Cardiac septum (tissue), 1 donor: ENCODE data around the gene ELOB. TPM values are rescaled to one million over a fixed set of nuclear protein-coding genes. Genes with fewer than 3 reads are reported as not detected.

ENCODE experiments used
- DNase-seq: peaks from one replicate; pipeline ENCODE4 v3.0.0-alpha.2; 2020; ENCODE audit warnings: low spot score
- intact Hi-C: fragments of 100-400 bp; cut with DNase I; formaldehyde crosslinking; loops from one replicate; pipeline ENCODE4 v1.14.0; 2022
- total RNA-seq: library from RNA; stranded (reverse); fragmentation: NEBNext Ultra II Directional; extraction: Animal tissue kit (Norgen Biotek cat#: 25700); gene quantifications from one replicate; pipeline ENCODE4 v1.2.1, GENCODE V29; 2021
- donor health status: DM: no; HTN: no; CAD: no.

The ELOB gene
- total RNA-seq, 1 donor from 2014 or later, result 278 TPM

GRCh38 chr16:2813771-2814221 is 36.7 kb upstream of the ELOB start:
- intact Hi-C loops, result no loop called here
- peak; percentile 57 for DNase-seq

GRCh38 chr16:2811703-2812471 is 34.8 kb upstream of the ELOB start:
- intact Hi-C loops, result no loop called here
- no peak for DNase-seq

- intact Hi-C loops, result no loop called here
- no peak for DNase-seq
These were observed 33.6 kb upstream of the ELOB start for GRCh38 chr16:2810651-2811050.

- intact Hi-C loops, result no loop called here
These were observed 32.2 kb upstream of the ELOB start for GRCh38 chr16:2809149-2809760.

GRCh38 chr16:2808181-2808580 is 31.1 kb upstream of the ELOB start:
- no peak for DNase-seq
- intact Hi-C loops, result no loop called here

More at GRCh38 chr16:2809149-2809760, 32.2 kb upstream of the ELOB start:
- no peak for DNase-seq

- DNase-seq, result no peak
- intact Hi-C loops, result no loop called here
These were observed 29.2 kb upstream of the ELOB start for GRCh38 chr16:2806286-2806685.

- intact Hi-C loops, result no loop called here
- no peak for DNase-seq
These were observed 27.6 kb upstream of the ELOB start for GRCh38 chr16:2804728-2805127.

- DNase-seq, result no peak
- intact Hi-C loops, result no loop called here
These were observed 26.6 kb upstream of the ELOB start for GRCh38 chr16:2803545-2804195.

GRCh38 chr16:2799859-2800226 is 22.8 kb upstream of the ELOB start:
- intact Hi-C loops, result no loop called here
- no peak for DNase-seq

GRCh38 chr16:2799205-2799858 is 22.3 kb upstream of the ELOB start:
- no peak for DNase-seq
- intact Hi-C loops, result no loop called here

GRCh38 chr16:2798723-2799204 is 21.7 kb upstream of the ELOB start:
- intact Hi-C loops, result no loop called here
- peak; percentile 54 for DNase-seq

- intact Hi-C loops, result no loop called here
- DNase-seq, result no peak
These were observed 18.5 kb upstream of the ELOB start for GRCh38 chr16:2795395-2796143.

- intact Hi-C loops, result no loop called here
These were observed 15.9 kb upstream of the ELOB start for GRCh38 chr16:2792940-2793339.

GRCh38 chr16:2791174-2791573 is 14.1 kb upstream of the ELOB start:
- intact Hi-C loops, result no loop called here
- no peak for DNase-seq

More at GRCh38 chr16:2792940-2793339, 15.9 kb upstream of the ELOB start:
- no peak for DNase-seq

GRCh38 chr16:2790631-2791030 is 13.6 kb upstream of the ELOB start:
- peak; percentile 26 for DNase-seq
- intact Hi-C loops, result no loop called here

- intact Hi-C loops, result loop anchor here (10.0 kb wide), 1 partner anchor 53 kb away; no protein-coding TSS in a partner anchor
These were observed 10.9 kb upstream of the ELOB start for GRCh38 chr16:2787961-2788360.

GRCh38 chr16:2787406-2787805 is 10.3 kb upstream of the ELOB start, which contains the start of gene PRSS33:
Gene PRSS33 (minus strand): TSS chr16:2787560. CDS start chr16:2786547, 1,013 bp downstream.
- intact Hi-C loops, result loop anchor here (10.0 kb wide), 1 partner anchor 53 kb away; no protein-coding TSS in a partner anchor
- no peak for DNase-seq

More at GRCh38 chr16:2787961-2788360, 10.9 kb upstream of the ELOB start:
- DNase-seq, result peak; percentile 65

GRCh38 chr16:2786826-2787151 is 9.7 kb upstream of the ELOB start:
- intact Hi-C loops, result loop anchor here (10.0 kb wide), 1 partner anchor 52 kb away; no protein-coding TSS in a partner anchor
- DNase-seq, result no peak
